Adipocyte (in vitro differentiated cells): ENCODE data around the gene RHBDL1.
A peak's percentile ranks its signal among the peaks of the same experiment; 100 is the strongest.

Experiments
- DNase-seq: peaks from one replicate; pipeline ENCODE4 v3.0.0-alpha.2; 2015; ENCODE audit warnings: low read depth
- H3K27me3 ChIP-seq: replicated peaks from 2 replicates; pipeline ENCODE4 v1.7.0; 2013; ENCODE audit warnings: mild to moderate bottlenecking, low read length, moderate library complexity; ENCODE audit not compliant: control insufficient read depth, insufficient read depth
- H3K36me3 ChIP-seq: 2 replicates; pipeline ENCODE4 v1.7.0; 2013; ENCODE audit warnings: low read length, mild to moderate bottlenecking, moderate library complexity; ENCODE audit not compliant: control insufficient read depth, insufficient read depth, severe bottlenecking
- H3K4me1 ChIP-seq: 2 replicates; pipeline ENCODE4 v1.7.0; 2013; ENCODE audit warnings: mild to moderate bottlenecking, low read length, moderate library complexity; ENCODE audit not compliant: control insufficient read depth, insufficient read depth
- H3K4me3 ChIP-seq: 2 replicates; pipeline ENCODE4 v1.7.0; 2013; ENCODE audit warnings: mild to moderate bottlenecking, low read length, moderate library complexity
- H3K9ac ChIP-seq: 2 replicates; pipeline ENCODE4 v1.7.0; 2013; ENCODE audit warnings: mild to moderate bottlenecking, low read length, moderate library complexity
- H3K9me3 ChIP-seq: 2 replicates; pipeline ENCODE4 v1.7.0; 2013; ENCODE audit warnings: mild to moderate bottlenecking, low read length, moderate library complexity; ENCODE audit not compliant: control insufficient read depth

Gene RHBDL1

DNA sequence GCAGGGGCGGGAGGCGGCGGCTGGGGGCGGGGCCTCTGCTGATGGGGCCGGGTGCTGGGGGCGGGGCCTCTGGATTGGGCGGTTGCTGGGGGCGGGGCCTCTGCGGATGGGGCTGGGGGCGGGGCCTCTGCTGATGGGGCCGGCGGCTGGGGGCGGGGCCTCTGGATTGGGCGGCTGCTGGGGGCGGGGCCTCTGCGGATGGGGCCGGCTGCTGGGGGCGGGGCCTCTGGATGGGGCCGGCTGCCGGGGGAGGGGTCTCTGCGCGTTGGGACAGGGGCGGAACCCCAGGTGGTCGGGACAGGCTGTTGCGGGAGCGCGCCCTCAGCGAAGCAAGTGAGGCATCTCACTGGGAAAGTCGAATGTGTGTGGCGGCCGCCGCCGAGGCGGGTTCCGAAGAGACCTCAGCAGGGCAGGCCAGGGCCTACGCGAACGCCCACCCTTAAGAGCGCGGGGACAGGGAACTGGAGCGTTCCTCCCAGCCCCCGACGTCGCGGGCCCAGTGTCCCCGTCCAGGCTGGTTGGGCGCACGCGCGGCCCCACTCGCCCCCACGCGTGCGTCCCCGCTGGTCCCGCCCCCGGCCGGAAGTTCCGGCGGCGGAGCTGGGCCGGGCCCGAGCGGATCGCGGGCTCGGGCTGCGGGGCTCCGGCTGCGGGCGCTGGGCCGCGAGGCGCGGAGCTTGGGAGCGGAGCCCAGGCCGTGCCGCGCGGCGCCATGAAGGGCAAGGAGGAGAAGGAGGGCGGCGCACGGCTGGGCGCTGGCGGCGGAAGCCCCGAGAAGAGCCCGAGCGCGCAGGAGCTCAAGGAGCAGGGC, 4.5 kb downstream of the RHBDL1 start, which contains the start of gene STUB1:
TSS of gene STUB1 (plus strand) at position 597 of the 811 bp plus-strand sequence. CDS start at position 713, 116 bp downstream.
- peak within 1 kb of the TSS; percentile 96 for H3K9ac ChIP-seq
- H3K4me3 ChIP-seq = peak within 1 kb of the TSS; percentile 91
- peaks cover 30% of the 10 kb centered on the region for H3K4me1 ChIP-seq
- peaks cover 20% of the 10 kb centered on the region for H3K36me3 ChIP-seq
- no peaks in the 10 kb centered on the region for H3K27me3 ChIP-seq
- DNase-seq = peak; percentile 96
- H3K9me3 ChIP-seq = no peaks in the 10 kb centered on the region

DNA sequence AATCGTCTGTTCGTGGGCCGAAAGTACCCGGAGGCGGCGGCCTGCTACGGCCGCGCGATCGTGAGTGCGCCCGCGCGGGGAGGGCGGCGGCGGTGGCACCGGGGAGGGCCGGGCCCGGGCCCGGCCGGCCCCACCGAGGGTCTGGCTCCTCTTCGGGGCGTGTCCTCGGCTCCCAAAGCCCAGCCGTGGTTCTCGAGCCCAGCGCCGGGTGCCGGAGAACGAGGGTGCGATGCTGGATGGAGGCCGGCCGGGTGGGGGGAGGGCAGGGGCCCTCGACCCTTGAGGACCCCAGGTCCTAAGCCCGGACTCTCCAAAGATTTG, 5.1 kb downstream of the RHBDL1 start:
- no peak for DNase-seq
- H3K4me3 ChIP-seq = peak overlapping the region; percentile 91

DNA sequence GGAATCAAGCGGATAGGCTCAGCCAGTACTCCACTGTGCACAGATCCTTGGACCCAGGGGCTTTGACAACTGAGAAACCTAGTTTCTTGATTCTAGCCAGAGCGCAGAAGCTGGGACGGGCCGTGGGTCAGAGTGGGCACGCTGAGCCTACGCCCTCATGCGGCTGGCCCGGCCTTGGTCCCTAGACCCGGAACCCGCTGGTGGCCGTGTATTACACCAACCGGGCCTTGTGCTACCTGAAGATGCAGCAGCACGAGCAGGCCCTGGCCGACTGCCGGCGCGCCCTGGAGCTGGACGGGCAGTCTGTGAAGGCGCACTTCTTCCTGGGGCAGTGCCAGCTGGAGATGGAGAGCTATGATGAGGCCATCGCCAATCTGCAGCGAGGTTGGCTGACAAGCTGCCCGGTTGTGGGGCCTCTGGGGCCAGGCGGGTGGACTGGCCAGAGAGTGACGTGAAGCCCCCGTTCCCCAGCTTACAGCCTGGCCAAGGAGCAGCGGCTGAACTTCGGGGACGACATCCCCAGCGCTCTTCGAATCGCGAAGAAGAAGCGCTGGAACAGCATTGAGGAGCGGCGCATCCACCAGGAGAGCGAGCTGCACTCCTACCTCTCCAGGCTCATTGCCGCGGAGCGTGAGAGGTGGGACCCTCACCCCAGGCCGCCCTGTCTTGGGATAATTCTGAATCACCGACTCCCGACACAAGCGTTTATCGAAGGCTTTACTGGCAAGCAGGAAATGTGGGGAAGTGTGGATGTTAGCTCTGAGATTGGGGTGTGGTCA, 5.7 kb downstream of the RHBDL1 start:
- peak; percentile 61 for DNase-seq
- H3K36me3 ChIP-seq = peaks cover 20% of the 10 kb centered on the region
- peaks cover 26% of the 10 kb centered on the region for H3K4me1 ChIP-seq
- no peaks in the 10 kb centered on the region for H3K27me3 ChIP-seq
- no peaks in the 10 kb centered on the region for H3K9me3 ChIP-seq
- peak overlapping the region; percentile 91 for H3K4me3 ChIP-seq
- H3K9ac ChIP-seq = peak overlapping the region; percentile 96

More for the DNA sequence above, 5.1 kb downstream of the RHBDL1 start:
- Histone ChIP-seq H3K9ac (peak overlapping the region; percentile 96), H3K4me1 (peaks cover 26% of the 10 kb centered on the region), H3K36me3 (peaks cover 20% of the 10 kb centered on the region), H3K27me3 (no peaks in the 10 kb centered on the region), H3K9me3 (no peaks in the 10 kb centered on the region)

DNA sequence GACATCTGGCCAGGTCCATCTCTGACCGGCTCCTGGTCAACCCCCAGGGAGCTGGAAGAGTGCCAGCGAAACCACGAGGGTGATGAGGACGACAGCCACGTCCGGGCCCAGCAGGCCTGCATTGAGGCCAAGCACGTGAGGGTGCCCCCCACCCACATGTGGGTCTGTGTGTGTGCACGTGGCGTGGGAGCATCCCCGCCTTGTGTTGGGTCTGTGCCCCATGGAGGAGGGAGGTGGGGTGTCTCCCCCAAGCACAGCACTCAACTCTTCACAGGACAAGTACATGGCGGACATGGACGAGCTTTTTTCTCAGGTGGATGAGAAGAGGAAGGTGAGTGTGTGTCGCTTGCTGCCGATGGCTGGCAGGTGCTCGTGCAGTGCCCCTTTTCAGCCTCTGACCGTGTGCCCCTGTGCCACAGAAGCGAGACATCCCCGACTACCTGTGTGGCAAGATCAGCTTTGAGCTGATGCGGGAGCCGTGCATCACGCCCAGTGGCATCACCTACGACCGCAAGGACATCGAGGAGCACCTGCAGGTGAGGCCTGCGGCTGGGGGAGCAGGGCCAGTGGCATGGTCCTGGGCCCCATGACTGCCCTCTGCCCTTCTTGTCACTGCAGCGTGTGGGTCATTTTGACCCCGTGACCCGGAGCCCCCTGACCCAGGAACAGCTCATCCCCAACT, 6.4 kb downstream of the RHBDL1 start:
- H3K27me3 ChIP-seq = no peaks in the 10 kb centered on the region
- no peak for DNase-seq
- H3K9me3 ChIP-seq = no peaks in the 10 kb centered on the region
- H3K4me1 ChIP-seq = peaks cover 26% of the 10 kb centered on the region
- peak overlapping the region; percentile 96 for H3K9ac ChIP-seq
- H3K4me3 ChIP-seq = peak overlapping the region; percentile 91
- peaks cover 25% of the 10 kb centered on the region for H3K36me3 ChIP-seq

DNA sequence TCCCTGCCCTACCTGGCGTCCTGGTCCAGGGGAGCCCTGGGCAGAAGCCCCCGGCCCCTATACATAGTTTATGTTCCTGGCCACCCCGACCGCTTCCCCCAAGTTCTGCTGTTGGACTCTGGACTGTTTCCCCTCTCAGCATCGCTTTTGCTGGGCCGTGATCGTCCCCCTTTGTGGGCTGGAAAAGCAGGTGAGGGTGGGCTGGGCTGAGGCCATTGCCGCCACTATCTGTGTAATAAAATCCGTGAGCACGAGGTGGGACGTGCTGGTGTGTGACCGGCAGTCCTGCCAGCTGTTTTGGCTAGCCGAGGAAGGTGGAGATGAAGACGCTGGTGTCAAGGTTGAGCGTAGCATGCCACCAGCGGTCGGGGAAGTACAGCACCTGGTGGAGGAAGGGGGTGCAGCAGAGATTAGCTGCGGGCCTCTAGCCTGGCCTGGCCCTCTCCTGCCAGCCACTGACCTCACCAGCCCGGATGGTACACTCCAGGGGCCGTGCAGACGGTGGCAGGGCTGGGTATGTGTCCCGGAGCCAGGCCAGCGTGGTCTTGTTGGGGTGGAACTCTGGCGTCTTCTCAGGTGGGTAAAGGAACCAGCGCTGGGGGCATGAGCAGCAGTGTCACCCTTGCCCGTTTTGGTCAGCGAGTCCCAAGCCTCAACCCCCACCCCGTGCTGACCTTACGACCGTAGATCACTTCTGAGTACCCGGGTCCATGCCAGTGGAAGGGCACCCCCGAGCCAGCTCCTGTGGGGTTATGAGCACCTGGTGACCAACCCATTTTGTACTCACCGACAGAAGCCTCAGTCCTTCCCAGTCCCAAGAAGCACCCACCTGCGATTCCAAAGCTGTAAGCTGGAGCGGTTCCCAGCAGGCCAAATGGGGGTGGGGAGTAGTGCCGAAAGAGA, 7.3 kb downstream of the RHBDL1 start:
- peak overlapping the region; percentile 83 for H3K4me3 ChIP-seq
- H3K27me3 ChIP-seq = no peaks in the 10 kb centered on the region

DNA sequence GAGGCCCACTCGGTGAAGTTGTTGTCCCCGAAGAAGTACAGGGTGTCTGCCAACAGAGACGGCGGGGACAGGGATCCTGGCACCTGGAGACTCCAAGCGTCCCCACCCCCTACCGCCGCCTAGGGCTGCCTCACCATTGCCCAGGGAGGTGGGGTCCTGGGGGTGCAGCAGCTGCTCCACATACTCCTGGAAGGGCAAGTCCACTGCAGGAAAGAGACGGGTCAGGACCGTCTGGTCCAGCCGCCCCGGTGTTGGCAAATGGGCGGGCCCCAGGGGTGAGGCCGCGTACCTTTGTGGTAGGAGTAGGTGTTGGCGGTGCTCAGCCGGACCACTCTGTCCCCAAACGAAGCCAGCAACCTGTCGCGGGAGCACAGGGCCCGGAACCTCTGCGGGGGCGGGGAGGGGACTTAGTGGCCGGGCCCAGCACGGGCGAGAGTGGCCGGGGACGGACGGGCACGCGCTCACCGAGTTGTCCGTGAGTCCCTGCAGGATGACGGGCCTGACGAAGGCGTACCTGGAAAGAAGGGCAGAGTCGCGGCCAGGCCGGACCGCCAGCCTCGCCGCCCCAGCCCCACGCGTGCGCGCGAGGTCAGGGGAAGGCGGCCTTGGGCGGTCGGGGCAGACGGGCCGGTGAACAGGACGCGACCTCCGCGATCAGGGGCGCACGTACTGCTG, 8.1 kb downstream of the RHBDL1 start:
- Histone ChIP-seq H3K4me1 (peaks cover 27% of the 10 kb centered on the region), H3K9ac (peak overlapping the region; percentile 85), H3K9me3 (no peaks in the 10 kb centered on the region), H3K4me3 (peak overlapping the region; percentile 83), H3K36me3 (peaks cover 25% of the 10 kb centered on the region), H3K27me3 (no peaks in the 10 kb centered on the region)
- DNase-seq = no peak

More for the DNA sequence above, 7.3 kb downstream of the RHBDL1 start:
- H3K36me3 ChIP-seq = peaks cover 25% of the 10 kb centered on the region
- H3K4me1 ChIP-seq = peaks cover 26% of the 10 kb centered on the region
- peak overlapping the region; percentile 85 for H3K9ac ChIP-seq
- H3K9me3 ChIP-seq = no peaks in the 10 kb centered on the region
- DNase-seq = no peak

DNA sequence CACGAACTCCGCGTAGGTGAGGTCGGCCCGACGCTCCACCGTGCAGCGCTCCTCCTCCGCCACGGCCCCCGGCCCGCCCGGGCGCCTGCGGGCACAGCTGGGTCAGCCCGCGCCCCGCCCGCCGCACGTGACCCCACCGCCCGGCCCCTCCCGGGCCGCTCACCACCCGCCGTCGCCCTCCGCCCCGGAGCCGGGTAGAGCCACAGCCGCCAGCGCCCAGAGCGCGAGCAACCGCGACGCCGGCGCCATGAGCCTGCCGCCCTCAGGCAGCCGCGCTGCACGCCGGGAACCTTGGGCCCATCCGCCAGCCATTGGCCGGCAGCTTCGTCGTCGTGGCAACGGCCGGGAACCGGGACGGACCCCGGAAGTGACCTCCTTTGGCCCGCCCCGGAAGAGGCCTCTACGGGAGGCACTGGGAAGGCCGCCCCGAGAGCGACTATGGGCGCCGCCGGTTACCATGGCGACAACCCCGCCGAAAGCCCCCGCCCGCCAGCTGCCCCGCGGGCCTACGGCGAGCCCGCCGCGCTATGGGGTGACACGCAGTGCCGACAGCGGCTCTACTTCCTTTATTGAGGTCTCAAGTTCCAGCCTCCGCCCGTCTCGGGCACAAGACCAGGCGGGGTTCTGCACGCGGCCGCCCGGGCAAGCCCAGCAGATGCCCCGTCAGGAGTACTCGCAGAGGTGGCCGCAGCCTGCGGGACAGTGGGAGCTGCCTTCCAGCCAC, 8.8 kb downstream of the RHBDL1 start, which contains the start of gene JMJD8:
TSS of gene JMJD8 (minus strand) at position 264 of the 724 bp plus-strand sequence. CDS start at position 249, 15 bp downstream.
- DNase-seq = peak; percentile 99
- Histone ChIP-seq H3K4me3 (peak within 1 kb of the TSS; percentile 83), H3K27me3 (no peaks in the 10 kb centered on the region), H3K36me3 (peaks cover 25% of the 10 kb centered on the region), H3K9me3 (no peaks in the 10 kb centered on the region), H3K4me1 (peaks cover 34% of the 10 kb centered on the region), H3K9ac (peak within 1 kb of the TSS; percentile 85)

DNA sequence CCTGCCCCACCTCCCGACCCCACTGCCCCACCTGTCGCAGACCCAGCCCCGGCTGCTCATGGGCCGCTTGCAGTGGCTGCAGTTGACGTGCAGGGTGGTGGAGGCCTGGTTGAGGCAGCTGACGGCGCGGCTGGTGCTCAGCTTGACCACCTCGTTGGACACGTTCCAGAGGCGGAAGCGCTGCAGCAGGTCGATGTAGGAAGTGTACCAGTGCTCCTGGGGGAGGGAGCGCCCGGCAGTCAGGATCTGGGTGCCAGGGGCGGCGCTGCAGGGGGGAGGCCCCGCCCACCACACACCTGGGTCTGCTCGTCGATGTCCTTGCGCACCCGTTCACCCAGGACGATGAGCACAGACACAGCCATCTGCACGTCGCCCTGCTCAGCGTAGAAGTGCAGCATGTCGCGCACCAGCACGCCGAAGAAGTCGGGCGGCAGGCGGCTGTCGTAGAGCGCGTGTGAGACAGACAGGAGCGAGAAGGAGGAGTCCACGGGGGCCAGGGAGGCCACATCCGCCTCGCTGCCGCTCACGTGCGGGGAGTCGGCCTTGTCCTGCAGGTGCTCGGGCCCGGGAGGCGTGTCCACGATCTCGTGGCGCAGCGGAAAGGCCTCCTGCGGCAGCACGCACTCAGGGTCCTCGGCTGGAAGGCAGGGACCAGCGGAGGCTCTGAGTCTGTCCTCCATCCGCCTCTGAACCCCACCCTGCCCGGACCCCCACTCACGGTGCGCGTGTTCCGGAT, 9.7 kb downstream of the RHBDL1 start:
- H3K4me1 ChIP-seq = peaks cover 40% of the 10 kb centered on the region
- no peak for DNase-seq
- no peak overlapping the region for H3K9ac ChIP-seq
- H3K27me3 ChIP-seq = no peaks in the 10 kb centered on the region
- no peak overlapping the region for H3K4me3 ChIP-seq
- peaks cover 25% of the 10 kb centered on the region for H3K36me3 ChIP-seq
- H3K9me3 ChIP-seq = no peaks in the 10 kb centered on the region

DNA sequence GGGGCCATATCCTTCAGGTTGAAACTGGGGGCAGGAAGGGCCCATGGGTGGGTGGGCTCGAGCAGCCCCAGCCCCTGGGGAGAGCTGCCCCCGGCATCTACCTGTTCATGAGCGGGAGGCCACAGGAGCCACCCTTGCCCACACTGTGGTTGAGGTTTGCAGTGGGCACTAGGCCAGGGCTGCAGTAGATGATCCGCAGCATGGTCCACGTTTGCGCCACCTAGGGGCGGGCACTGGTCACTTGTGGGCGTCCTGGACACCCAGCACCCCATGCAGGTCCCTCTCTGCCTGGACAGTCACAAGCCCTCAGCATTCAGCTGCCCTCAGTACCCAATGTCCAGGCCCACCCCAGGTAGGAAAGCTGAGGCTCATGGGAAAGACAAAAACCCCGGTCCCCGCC, 10.5 kb downstream of the RHBDL1 start:
- peak; percentile 52 for DNase-seq
- Histone ChIP-seq H3K4me3 (no peak overlapping the region), H3K27me3 (no peaks in the 10 kb centered on the region), H3K9me3 (no peaks in the 10 kb centered on the region), H3K4me1 (peaks cover 40% of the 10 kb centered on the region), H3K36me3 (peaks cover 25% of the 10 kb centered on the region), H3K9ac (no peak overlapping the region)
